ENCODE results near the gene TCFL5. TPM values are rescaled to one million over a fixed set of nuclear protein-coding genes. Genes with fewer than 3 reads are reported as not detected.

TCFL5 gene
- total RNA-seq, 1 experiment from 2014 or later, result 20.4 TPM

DNA sequence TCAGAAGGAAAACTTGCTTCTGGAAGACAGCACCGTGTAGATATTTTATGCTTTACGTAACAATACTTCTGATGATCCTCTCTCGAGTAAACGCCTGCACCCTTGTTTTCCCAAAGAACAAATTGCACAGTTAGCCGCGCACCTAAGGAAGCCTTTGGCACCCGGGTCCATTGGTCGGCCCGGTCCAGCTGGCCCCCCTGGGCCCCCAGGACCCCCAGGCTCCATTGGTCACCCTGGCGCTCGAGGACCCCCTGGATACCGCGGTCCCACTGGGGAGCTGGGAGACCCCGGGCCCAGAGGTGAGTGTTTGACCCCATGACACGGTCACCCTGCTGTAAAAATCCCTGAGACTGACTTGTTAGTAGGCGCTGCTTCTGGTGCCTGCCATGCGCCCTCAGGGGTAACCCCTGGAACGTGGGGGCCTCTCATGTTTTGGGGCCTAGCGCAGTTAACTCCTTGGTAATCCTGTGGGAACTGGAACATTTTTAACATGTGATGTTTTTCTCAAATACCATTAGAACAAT, 24.6 kb downstream of the TCFL5 start (continued):
- TF ChIP-seq, protein P1, sequence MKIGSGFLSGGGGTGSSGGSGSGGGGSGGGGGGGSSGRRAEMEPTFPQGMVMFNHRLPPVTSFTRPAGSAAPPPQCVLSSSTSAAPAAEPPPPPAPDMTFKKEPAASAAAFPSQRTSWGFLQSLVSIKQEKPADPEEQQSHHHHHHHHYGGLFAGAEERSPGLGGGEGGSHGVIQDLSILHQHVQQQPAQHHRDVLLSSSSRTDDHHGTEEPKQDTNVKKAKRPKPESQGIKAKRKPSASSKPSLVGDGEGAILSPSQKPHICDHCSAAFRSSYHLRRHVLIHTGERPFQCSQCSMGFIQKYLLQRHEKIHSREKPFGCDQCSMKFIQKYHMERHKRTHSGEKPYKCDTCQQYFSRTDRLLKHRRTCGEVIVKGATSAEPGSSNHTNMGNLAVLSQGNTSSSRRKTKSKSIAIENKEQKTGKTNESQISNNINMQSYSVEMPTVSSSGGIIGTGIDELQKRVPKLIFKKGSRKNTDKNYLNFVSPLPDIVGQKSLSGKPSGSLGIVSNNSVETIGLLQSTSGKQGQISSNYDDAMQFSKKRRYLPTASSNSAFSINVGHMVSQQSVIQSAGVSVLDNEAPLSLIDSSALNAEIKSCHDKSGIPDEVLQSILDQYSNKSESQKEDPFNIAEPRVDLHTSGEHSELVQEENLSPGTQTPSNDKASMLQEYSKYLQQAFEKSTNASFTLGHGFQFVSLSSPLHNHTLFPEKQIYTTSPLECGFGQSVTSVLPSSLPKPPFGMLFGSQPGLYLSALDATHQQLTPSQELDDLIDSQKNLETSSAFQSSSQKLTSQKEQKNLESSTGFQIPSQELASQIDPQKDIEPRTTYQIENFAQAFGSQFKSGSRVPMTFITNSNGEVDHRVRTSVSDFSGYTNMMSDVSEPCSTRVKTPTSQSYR (CRISPR knock-in tag; IDR thresholded peaks at IDR 0.05), result no peak
- TF ChIP-seq ZNF263 (CRISPR knock-in tag; IDR thresholded peaks at IDR 0.05; ENCODE audit: low read depth), result no peak
- no peak for TF ChIP-seq RELA (CRISPR knock-in tag; IDR thresholded peaks at IDR 0.05; ENCODE audit: borderline replicate concordance)
- TF ChIP-seq FOXP1 (CRISPR knock-in tag; IDR thresholded peaks at IDR 0.05; ENCODE audit: borderline replicate concordance), result no peak
- TF ChIP-seq, protein P2, sequence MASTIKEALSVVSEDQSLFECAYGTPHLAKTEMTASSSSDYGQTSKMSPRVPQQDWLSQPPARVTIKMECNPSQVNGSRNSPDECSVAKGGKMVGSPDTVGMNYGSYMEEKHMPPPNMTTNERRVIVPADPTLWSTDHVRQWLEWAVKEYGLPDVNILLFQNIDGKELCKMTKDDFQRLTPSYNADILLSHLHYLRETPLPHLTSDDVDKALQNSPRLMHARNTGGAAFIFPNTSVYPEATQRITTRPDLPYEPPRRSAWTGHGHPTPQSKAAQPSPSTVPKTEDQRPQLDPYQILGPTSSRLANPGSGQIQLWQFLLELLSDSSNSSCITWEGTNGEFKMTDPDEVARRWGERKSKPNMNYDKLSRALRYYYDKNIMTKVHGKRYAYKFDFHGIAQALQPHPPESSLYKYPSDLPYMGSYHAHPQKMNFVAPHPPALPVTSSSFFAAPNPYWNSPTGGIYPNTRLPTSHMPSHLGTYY (CRISPR knock-in tag; IDR thresholded peaks at IDR 0.05), result no peak
- TF ChIP-seq GRHL2 (CRISPR knock-in tag; IDR thresholded peaks at IDR 0.05; ENCODE audit: insufficient replicate concordance, severe bottlenecking), result no peak
- TF ChIP-seq ZBTB21 (CRISPR knock-in tag; IDR thresholded peaks at IDR 0.05; ENCODE audit: borderline replicate concordance), result no peak
- no peak for TF ChIP-seq CTCF (IDR thresholded peaks at IDR 0.05)

- H3K9me3 Mint-ChIP-seq, result no peaks in the 10 kb centered on the region
- H3K36me3 Mint-ChIP-seq, result peaks cover 17% of the 10 kb centered on the region
- no peak overlapping the region for H3K4me3 Mint-ChIP-seq
- H3K27me3 Mint-ChIP-seq (ENCODE audit: low read depth), result no peaks in the 10 kb centered on the region
- DNase-seq (ENCODE audit: low spot score) (no peak), ATAC-seq (no peak)
- TF ChIP-seq CREB1 (CRISPR knock-in tag; IDR thresholded peaks at IDR 0.05) (no peak), JUN (CRISPR knock-in tag; IDR thresholded peaks at IDR 0.05) (no peak), CTCF (IDR thresholded peaks at IDR 0.05) (no peak), OVOL2 (CRISPR knock-in tag; IDR thresholded peaks at IDR 0.05; ENCODE audit: borderline replicate concordance) (no peak), FOXP1 (CRISPR knock-in tag; IDR thresholded peaks at IDR 0.05; ENCODE audit: borderline replicate concordance) (no peak), PRRX2 (CRISPR knock-in tag; IDR thresholded peaks at IDR 0.05) (no peak), ZNF425 (CRISPR knock-in tag; conservative IDR thresholded peaks at IDR 0.05) (no peak), TCF7 (CRISPR knock-in tag; IDR thresholded peaks at IDR 0.05; ENCODE audit: low read depth) (no peak), ZNF671 (CRISPR knock-in tag; IDR thresholded peaks at IDR 0.05) (no peak)
- TF ChIP-seq, protein P3, sequence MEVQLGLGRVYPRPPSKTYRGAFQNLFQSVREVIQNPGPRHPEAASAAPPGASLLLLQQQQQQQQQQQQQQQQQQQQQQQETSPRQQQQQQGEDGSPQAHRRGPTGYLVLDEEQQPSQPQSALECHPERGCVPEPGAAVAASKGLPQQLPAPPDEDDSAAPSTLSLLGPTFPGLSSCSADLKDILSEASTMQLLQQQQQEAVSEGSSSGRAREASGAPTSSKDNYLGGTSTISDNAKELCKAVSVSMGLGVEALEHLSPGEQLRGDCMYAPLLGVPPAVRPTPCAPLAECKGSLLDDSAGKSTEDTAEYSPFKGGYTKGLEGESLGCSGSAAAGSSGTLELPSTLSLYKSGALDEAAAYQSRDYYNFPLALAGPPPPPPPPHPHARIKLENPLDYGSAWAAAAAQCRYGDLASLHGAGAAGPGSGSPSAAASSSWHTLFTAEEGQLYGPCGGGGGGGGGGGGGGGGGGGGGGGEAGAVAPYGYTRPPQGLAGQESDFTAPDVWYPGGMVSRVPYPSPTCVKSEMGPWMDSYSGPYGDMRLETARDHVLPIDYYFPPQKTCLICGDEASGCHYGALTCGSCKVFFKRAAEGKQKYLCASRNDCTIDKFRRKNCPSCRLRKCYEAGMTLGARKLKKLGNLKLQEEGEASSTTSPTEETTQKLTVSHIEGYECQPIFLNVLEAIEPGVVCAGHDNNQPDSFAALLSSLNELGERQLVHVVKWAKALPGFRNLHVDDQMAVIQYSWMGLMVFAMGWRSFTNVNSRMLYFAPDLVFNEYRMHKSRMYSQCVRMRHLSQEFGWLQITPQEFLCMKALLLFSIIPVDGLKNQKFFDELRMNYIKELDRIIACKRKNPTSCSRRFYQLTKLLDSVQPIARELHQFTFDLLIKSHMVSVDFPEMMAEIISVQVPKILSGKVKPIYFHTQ (CRISPR knock-in tag; IDR thresholded peaks at IDR 0.05), result no peak
- TF ChIP-seq, protein P4, sequence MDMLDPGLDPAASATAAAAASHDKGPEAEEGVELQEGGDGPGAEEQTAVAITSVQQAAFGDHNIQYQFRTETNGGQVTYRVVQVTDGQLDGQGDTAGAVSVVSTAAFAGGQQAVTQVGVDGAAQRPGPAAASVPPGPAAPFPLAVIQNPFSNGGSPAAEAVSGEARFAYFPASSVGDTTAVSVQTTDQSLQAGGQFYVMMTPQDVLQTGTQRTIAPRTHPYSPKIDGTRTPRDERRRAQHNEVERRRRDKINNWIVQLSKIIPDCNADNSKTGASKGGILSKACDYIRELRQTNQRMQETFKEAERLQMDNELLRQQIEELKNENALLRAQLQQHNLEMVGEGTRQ (CRISPR knock-in tag; IDR thresholded peaks at IDR 0.05), result no peak
- CTCF ChIA-PET, result interaction anchor here (0.6 to 1.2 kb wide), 2 partner anchors 11 to 13 kb away, joined by 3 to 6 read pairs; no protein-coding TSS in a partner anchor
- peaks cover 19% of the 10 kb centered on the region for H3K4me1 Mint-ChIP-seq
- POLR2A ChIA-PET, result no interaction called here
- no peak overlapping the region; the same call in 1 of the 2 replicates for H3K27ac Mint-ChIP-seq
Measured at GRCh38 chr20:62835931-62836861, 25.4 kb downstream of the TCFL5 start.

Measured in WTC11 (cell line).